ENCODE measurements around the gene PPARG. TPM values are rescaled to one million over a fixed set of nuclear protein-coding genes. Genes with fewer than 3 reads are reported as not detected.
"Not testable (repeated sequence)": the region's sequence is repeated elsewhere in the genome, so short reads cannot be mapped to it uniquely, and the experiment has no call there.

Gene PPARG
- total and polyA plus RNA-seq, 9 donors: 12.8 to 53.6 (median 32.4) TPM

DNA sequence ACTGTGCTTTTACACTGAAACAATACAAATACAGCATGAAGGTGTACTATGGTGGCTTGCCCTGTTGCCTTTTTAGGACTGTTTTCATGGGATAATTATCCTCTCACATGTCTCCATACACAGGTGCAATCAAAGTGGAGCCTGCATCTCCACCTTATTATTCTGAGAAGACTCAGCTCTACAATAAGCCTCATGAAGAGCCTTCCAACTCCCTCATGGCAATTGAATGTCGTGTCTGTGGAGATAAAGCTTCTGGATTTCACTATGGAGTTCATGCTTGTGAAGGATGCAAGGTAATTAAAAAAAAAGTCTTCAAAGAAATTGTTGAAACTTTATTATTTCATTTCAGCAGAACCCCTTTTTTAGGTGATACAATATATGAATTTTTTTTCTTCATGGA lies 92.3 kb downstream of the PPARG start:
- Histone ChIP-seq H3K27ac (no peak overlapping the region), H3K9me3 (no peaks in the 10 kb centered on the region), H3K27me3 (no peaks in the 10 kb centered on the region), H3K4me3 (no peak overlapping the region), H3K36me3 (no peaks in the 10 kb centered on the region), H3K4me1 (ENCODE audit: insufficient read depth) (no peaks in the 10 kb centered on the region)
- no peak for DNase-seq
- intact Hi-C loops (cut with DNase I): no loop called here
- TF ChIP-seq, protein P1, sequence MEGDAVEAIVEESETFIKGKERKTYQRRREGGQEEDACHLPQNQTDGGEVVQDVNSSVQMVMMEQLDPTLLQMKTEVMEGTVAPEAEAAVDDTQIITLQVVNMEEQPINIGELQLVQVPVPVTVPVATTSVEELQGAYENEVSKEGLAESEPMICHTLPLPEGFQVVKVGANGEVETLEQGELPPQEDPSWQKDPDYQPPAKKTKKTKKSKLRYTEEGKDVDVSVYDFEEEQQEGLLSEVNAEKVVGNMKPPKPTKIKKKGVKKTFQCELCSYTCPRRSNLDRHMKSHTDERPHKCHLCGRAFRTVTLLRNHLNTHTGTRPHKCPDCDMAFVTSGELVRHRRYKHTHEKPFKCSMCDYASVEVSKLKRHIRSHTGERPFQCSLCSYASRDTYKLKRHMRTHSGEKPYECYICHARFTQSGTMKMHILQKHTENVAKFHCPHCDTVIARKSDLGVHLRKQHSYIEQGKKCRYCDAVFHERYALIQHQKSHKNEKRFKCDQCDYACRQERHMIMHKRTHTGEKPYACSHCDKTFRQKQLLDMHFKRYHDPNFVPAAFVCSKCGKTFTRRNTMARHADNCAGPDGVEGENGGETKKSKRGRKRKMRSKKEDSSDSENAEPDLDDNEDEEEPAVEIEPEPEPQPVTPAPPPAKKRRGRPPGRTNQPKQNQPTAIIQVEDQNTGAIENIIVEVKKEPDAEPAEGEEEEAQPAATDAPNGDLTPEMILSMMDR (IDR thresholded peaks at IDR 0.05): no peak
- TF ChIP-seq EP300 (IDR thresholded peaks at IDR 0.05): no peak
- no peak for TF ChIP-seq POLR2A (IDR thresholded peaks at IDR 0.05)
- 88 to 100% (median 92%) methylated on average over 1 of the region's 1 CpG for WGBS, 3 donors

DNA sequence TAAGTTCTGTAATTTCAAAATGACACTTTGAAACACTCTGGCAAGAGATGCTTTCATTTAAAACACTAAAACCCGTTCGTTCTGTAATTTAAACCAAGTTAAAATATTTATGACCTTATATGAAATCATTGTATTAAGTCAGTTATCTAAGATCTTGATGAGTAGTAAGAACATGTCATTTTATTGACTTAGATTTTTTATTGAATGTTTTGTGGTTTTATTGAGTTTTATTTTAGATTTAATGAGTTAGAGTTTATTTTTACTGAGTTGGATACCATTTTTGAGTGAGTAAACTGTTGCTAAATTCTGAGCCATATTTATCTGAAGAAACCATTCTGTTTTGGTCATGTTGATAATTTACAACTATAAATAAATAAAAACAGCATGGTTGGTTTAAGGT lies 94.3 kb downstream of the PPARG start:
- Histone ChIP-seq H3K27me3 (no peaks in the 10 kb centered on the region), H3K4me3 (no peak overlapping the region), H3K4me1 (ENCODE audit: insufficient read depth) (no peaks in the 10 kb centered on the region), H3K9me3 (no peaks in the 10 kb centered on the region), H3K36me3 (no peaks in the 10 kb centered on the region), H3K27ac (no peak overlapping the region)
- DNase-seq: no peak
- 52 to 71% (median 71%) methylated on average over 2 of the region's 2 CpGs for WGBS, 3 donors
- TF ChIP-seq EP300 (IDR thresholded peaks at IDR 0.05) (no peak), POLR2A (IDR thresholded peaks at IDR 0.05) (no peak)
- TF ChIP-seq, protein P1 (IDR thresholded peaks at IDR 0.05): no peak
- intact Hi-C loops (cut with DNase I): no loop called here

DNA sequence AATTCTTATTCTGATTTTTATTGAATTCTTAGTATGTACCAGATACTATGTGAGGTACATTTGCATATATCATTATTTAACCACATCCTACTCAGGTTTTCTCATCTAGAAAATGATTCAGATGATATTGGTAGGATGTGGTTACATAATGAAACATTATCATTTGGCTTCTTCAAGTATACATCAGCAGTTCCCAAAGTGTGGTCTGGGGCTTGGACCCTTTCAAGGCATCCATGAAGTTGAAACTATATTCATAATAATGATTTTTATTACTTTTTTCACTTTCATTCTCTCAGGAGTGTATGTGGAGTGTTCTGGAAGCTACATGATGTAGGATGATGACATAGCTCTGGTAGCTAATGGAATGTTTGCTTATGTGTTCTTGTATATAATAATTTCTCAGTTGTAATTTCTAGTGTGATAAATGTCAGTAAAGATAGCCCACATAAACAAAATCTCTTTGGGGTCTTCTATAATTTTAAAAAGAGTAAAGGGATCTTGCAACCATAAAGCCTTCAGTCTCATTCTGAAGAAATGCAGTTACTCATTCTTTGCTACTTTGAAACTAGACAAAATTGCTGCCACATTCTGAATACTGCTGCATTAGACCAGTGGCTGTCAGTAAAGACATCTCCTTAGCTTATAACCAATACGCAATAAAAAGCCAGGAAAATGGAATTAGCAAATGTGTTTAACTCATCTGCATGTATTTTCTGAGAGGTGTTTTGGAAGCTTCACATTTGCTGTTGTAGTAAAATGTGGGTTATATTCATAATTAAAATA lies 95.8 kb downstream of the PPARG start:
- H3K27ac ChIP-seq: no peak overlapping the region
- H3K36me3 ChIP-seq: no peaks in the 10 kb centered on the region
- no peaks in the 10 kb centered on the region for H3K9me3 ChIP-seq
- intact Hi-C loops (cut with DNase I): no loop called here
- 97 to 98% (median 98%) methylated on average over 1 of the region's 1 CpG for WGBS, 3 donors
- H3K4me1 ChIP-seq (ENCODE audit: insufficient read depth): no peaks in the 10 kb centered on the region
- TF ChIP-seq EP300 (IDR thresholded peaks at IDR 0.05): no peak
- no peak for TF ChIP-seq POLR2A (IDR thresholded peaks at IDR 0.05)
- TF ChIP-seq, protein P1 (IDR thresholded peaks at IDR 0.05): no peak
- DNase-seq: no peak
- no peak overlapping the region for H3K4me3 ChIP-seq
- H3K27me3 ChIP-seq: no peaks in the 10 kb centered on the region

DNA sequence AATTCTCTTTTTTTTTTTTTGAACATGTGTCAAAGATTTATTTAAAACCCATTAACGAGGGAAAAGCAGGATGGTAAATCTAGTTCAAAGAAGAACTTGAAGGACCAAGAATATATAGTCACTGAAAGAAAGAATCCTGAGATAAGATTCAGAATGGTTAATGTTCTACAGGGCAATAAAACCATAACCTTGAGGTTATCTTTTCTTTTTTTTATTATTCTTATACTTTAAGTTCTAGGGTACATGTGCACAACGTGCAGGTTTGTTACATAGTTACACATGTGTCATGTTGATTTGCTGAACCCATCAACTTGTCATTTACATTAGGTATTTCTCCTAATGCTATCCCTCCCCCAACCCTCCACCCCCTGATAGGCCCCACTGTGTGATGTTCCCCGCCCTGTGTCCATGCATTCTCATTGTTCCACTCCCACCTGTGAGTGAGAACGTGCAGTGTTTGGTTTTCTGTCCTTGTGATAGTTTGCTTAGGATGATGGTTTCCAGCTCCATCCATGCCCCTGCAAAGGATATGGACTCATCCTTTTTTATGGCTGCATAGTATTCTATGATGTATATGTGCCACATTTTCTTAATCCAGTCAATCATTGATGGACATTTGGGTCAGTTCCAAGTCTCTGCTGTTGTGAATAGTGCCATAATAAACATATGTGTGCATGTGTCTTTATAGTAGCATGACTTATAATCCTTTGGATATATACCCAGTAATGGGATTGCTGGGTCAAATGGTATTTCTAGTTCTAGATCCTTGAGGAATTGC lies 97.8 kb downstream of the PPARG start:
- H3K27me3 ChIP-seq; intact Hi-C loops (cut with DNase I); H3K4me1 ChIP-seq (ENCODE audit: insufficient read depth); H3K4me3 ChIP-seq; H3K36me3 ChIP-seq; H3K27ac ChIP-seq; DNase-seq; H3K9me3 ChIP-seq: not testable (repeated sequence)
- 78 to 87% (median 82%) methylated on average over 4 of the region's 4 CpGs for WGBS, 3 donors

DNA sequence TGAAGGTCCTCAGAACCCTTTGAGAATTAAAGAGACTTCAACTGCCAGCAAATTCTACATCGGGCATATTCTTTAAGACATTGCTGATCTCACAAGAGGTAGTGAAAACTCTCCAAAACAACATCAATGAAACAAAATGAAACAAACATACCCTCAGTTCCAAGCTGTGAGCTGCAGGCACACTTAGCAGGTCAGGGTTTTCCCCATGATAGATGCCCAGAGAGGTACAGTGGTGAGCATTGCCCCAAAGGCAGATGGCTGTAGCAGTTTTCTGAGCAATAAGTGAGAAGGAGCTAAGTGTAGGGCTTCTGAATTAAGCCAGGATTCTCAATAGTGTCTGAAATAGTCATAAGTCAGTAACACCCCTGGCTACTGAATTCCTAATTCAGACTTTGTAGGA lies 99.3 kb downstream of the PPARG start:
- DNase-seq: no peak

More for the DNA sequence above, 99.3 kb downstream of the PPARG start:
- no peak overlapping the region for H3K27ac ChIP-seq
- H3K36me3 ChIP-seq: no peaks in the 10 kb centered on the region
- H3K4me3 ChIP-seq: no peak overlapping the region
- intact Hi-C loops (cut with DNase I): no loop called here
- 91 to 98% (median 94%) methylated on average over 1 of the region's 1 CpG for WGBS, 3 donors
- no peaks in the 10 kb centered on the region for H3K4me1 ChIP-seq (ENCODE audit: insufficient read depth)
- no peak for TF ChIP-seq EP300 (IDR thresholded peaks at IDR 0.05)
- TF ChIP-seq, protein P1 (IDR thresholded peaks at IDR 0.05): no peak
- TF ChIP-seq POLR2A (IDR thresholded peaks at IDR 0.05): no peak
- H3K9me3 ChIP-seq: no peaks in the 10 kb centered on the region
- no peaks in the 10 kb centered on the region for H3K27me3 ChIP-seq
